Measurements from ENCODE around the gene EAF1. TPM values are rescaled to one million over a fixed set of nuclear protein-coding genes. Genes with fewer than 3 reads are reported as not detected.
"Not testable (repeated sequence)": the region's sequence is repeated elsewhere in the genome, so short reads cannot be mapped to it uniquely, and the experiment has no call there.

EAF1 gene
- polyA plus RNA-seq, 1 donor from 2014 or later = 5.4 TPM

DNA sequence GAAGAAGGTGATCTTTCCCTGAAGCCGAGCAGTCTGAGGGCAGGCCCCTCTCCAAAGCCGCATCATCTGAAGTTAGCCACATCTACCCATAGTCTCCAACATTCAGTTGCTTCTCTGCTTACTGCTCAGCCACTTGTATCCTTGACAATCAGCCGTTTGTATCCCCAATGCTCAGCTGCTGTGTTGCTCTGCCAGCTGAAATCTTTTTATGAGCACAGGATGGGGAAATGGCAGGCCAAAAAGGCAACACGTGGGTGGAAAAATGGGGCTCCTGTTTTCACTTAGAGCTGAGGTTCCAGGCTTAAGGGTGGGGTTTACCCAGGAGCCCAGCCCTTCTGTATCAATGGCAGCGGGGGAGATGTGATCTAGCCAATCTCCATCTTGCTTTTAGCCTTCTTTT lies 36.4 kb upstream of the EAF1 start:
- H3K27ac Mint-ChIP-seq = peak overlapping the region in 1 of 3 donors; percentile 31
- H3K27me3 Mint-ChIP-seq = no peaks in the 10 kb centered on the region
- peaks cover 0 to 4% (median 2%) of the 10 kb centered on the region in 3 donors for H3K9me3 Mint-ChIP-seq
- H3K4me1 Mint-ChIP-seq = peaks cover 33 to 43% (median 33%) of the 10 kb centered on the region in 3 donors
- H3K36me3 Mint-ChIP-seq = peaks cover 3% of the 10 kb centered on the region
- peak overlapping the region in 1 of 4 donors; percentile 43 for H3K4me3 Mint-ChIP-seq

DNA sequence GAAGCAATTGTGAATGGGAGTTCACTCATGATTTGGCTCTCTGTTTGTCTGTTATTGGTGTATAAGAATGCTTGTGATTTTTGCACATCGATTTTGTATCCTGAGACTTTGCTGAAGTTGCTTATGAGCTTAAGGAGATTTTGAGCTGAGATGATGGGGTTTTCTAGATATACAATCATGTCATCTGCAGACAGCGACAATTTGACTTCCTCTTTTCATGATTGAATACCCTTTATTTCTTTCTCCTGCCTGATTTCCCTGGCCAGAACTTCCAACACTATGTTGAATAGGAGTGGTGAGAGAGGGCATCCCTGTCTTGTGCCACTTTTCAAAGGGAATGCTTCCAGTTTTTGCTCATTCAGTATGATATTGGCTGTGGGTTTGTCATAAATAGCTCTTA lies 34.1 kb upstream of the EAF1 start:
- H3K4me1 Mint-ChIP-seq = peaks cover 18 to 22% (median 20%) of the 10 kb centered on the region in 3 donors
- H3K9me3 Mint-ChIP-seq, H3K36me3 Mint-ChIP-seq, H3K27me3 Mint-ChIP-seq: not testable (repeated sequence)
- H3K4me3 Mint-ChIP-seq = peak overlapping the region in 1 of 4 donors; percentile 28
- peak overlapping the region in 1 of 3 donors; percentile 57 for H3K27ac Mint-ChIP-seq

DNA sequence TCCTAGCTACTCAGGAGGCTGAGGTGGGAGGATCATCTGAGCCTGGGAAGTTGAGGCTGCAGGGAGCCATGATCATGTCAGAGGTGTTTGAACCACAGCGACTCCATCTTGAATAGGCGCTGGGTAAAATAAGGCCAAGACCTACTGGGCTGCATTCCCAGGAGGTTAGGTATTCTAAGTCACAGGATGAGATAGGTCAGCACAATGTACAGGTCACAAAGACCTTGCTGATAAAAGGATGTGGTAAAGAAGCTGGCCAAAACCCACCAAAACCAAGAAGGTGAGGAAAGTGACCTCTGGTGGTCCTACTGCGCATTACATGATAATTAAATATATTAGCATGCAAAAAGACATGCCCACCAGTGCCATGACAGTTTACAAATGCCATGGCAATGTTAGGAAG lies 28.7 kb upstream of the EAF1 start:
- H3K9me3 Mint-ChIP-seq, H3K27me3 Mint-ChIP-seq, H3K36me3 Mint-ChIP-seq, H3K4me3 Mint-ChIP-seq: not testable (repeated sequence)
- H3K4me1 Mint-ChIP-seq = peaks cover 17 to 19% (median 17%) of the 10 kb centered on the region in 3 donors
- H3K27ac Mint-ChIP-seq = peak overlapping the region in 1 of 3 donors; percentile 13

DNA sequence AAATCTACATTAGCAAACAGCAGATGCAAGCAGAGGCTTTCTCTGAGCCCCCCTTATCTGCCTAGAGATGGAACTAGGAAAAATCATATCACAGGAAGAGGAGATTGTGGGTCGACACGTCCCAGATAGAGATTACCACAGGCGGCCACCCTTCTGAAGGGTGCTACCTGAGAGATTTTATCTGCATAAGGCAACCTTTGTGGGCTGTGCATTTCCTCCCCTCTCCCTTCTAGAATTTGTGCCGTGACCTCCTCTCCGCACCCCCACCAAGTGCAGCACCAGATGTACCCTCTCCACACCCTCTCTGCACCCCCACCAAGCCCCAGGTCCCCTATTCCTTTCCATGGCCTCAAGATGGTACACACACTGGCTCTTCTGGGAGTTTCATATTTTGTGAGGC lies 27.4 kb upstream of the EAF1 start:
- peaks cover 18 to 21% (median 19%) of the 10 kb centered on the region in 3 donors for H3K4me1 Mint-ChIP-seq
- peak overlapping the region in 1 of 4 donors; percentile 43 for H3K4me3 Mint-ChIP-seq
- no peaks in the 10 kb centered on the region for H3K9me3 Mint-ChIP-seq
- peak overlapping the region in 1 of 3 donors; percentile 31 for H3K27ac Mint-ChIP-seq
- H3K27me3 Mint-ChIP-seq = no peaks in the 10 kb centered on the region
- H3K36me3 Mint-ChIP-seq = peaks cover 5% of the 10 kb centered on the region

DNA sequence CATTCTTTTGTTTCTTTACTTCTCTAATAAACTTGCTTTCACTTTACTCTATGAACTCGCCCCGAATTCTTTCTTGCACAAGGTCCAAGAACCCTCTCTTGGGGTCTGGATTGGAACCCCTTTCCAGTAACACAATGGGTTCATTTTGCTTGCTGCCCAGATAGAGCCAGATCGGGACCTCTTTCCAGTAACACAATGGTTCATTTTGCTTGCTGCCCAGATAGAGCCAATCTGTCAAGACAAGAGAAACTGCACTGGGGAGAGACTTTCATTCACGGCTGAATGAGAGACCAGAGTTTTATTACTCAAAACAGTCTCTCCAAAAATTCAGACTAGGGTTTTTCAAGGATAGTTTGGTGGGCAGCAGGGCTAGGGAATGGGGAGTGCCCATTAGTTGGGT lies 25.5 kb upstream of the EAF1 start:
- no peaks in the 10 kb centered on the region for H3K9me3 Mint-ChIP-seq
- no peak overlapping the region for H3K27ac Mint-ChIP-seq
- H3K4me3 Mint-ChIP-seq = peak overlapping the region in 3 of 4 donors; percentile 45 to 85 (median 79)
- H3K27me3 Mint-ChIP-seq = no peaks in the 10 kb centered on the region
- no peaks in the 10 kb centered on the region for H3K36me3 Mint-ChIP-seq
- H3K4me1 Mint-ChIP-seq = peaks cover 19 to 27% (median 26%) of the 10 kb centered on the region in 3 donors

DNA sequence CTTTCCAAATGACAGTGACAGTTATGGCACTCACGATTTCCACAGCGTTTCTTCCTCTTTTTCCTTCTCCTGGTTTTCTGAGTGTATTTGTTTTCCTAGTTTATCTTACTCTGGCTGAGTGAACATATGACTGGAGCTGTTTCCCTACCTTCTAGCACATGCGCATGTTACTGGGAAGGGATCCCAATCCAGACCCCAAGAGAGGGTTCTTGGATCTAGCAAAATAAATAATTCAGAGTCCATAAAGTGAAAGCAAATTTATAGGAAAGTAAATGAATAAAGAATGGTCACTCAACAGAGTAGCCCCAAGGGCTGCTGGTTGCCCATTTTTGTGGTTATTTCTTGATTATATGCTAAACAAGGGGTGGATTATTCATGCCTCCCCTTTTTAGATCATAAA lies 23.9 kb upstream of the EAF1 start:
- peaks cover 19 to 26% (median 23%) of the 10 kb centered on the region in 3 donors for H3K4me1 Mint-ChIP-seq
- H3K27ac Mint-ChIP-seq = peak overlapping the region in 1 of 3 donors; percentile 82
- H3K4me3 Mint-ChIP-seq = peak overlapping the region in 1 of 4 donors; percentile 72
- H3K36me3 Mint-ChIP-seq = no peaks in the 10 kb centered on the region
- no peaks in the 10 kb centered on the region for H3K27me3 Mint-ChIP-seq
- no peaks in the 10 kb centered on the region for H3K9me3 Mint-ChIP-seq

DNA sequence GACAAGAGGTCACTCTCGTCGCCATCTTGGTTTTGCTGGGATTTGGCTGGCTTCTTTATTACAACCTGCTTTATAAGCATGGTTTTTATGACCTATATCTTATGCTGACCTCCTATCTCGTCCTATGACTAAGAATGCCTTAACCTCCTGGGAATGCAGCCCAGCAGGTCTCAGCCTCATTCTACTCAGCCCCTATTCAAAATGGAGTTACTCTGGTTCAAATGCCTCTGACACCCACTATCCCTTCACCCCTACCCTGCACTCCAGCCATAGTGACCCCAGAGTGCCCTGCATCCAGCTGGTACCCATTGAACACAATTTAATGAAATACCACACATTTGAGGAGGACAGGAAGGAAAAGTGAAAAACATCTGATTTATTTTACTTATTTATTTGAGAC lies 23.4 kb upstream of the EAF1 start:
- no peak overlapping the region for H3K27ac Mint-ChIP-seq
- peaks cover 14 to 26% (median 23%) of the 10 kb centered on the region in 3 donors for H3K4me1 Mint-ChIP-seq
- H3K27me3 Mint-ChIP-seq = no peaks in the 10 kb centered on the region
- no peaks in the 10 kb centered on the region for H3K36me3 Mint-ChIP-seq
- peak overlapping the region in 1 of 4 donors; percentile 5 for H3K4me3 Mint-ChIP-seq
- no peaks in the 10 kb centered on the region for H3K9me3 Mint-ChIP-seq

DNA sequence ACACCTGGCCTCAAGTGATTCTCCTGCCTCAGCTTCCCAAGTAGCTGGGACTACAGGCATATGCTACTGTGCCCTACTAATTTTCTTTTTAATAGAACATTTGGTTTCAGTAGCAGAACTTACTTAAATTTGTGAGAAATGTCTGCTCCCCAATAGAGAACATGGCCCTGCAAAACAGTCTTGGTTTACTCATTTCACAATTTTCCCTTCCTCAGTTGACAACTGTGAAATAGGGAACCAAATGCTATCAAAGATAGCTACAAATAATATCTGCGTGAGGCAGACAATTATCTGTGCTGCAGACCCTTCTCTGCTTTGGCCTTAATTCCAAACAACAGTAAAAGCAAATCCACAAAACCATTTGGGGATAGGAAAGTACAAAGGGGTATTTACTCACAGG lies 22.6 kb upstream of the EAF1 start:
- Mint-ChIP-seq H3K27me3 (no peaks in the 10 kb centered on the region), H3K27ac (peak overlapping the region in 1 of 3 donors; percentile 10), H3K9me3 (no peaks in the 10 kb centered on the region), H3K4me1 (peaks cover 12 to 26% (median 23%) of the 10 kb centered on the region in 3 donors), H3K4me3 (peak overlapping the region in 1 of 4 donors; percentile 83), H3K36me3 (no peaks in the 10 kb centered on the region)

DNA sequence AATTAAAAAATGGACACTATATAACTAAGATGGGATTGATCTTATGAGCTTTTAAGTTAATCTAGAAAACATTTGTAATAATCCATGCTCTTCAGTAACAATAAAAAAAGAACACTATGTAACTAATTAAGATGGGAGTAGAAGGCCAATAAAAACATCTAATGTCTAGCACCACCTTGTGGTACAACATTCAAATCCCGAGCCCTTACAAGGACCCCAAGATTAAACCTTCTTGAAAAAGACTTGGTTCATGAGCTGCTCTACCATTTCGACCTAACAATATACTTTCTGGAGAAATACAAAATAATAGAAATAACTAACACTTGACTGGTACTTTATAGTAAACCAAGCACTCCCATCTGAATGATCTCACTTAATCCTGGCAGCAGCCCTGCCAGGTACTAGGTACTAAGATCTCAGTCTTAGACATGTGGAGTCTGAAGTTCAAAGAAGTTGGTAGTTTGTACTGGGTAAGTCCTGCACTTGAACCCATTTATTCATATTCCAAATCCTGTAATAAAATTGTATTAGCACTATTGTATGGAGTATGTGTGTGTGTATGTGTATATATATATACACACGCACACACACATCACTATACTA lies 21.8 kb upstream of the EAF1 start:
- Mint-ChIP-seq H3K4me3 (peak overlapping the region in 2 of 4 donors; percentile 10 to 83), H3K9me3 (no peaks in the 10 kb centered on the region), H3K36me3 (no peaks in the 10 kb centered on the region), H3K27me3 (no peaks in the 10 kb centered on the region), H3K27ac (no peak overlapping the region), H3K4me1 (peaks cover 9 to 21% (median 21%) of the 10 kb centered on the region in 3 donors)

DNA sequence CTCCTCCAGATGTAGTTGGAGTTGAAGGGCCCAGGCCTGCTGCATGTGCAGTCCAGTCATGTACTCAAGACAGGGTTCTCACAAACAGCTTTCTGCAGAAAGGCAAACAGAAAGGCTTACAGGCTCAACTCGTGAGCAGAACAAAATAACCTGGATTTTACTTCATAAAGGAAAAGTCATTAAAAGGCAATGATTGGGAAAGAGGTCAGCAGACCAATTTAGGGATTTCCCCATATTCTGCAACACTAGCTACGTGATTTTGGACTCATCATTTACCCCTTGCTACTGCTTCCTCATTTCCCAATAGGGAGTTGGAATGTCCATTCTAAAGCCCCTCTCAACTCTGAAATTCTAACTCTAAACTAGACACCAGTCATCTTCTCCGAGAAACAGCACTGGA lies 18.2 kb upstream of the EAF1 start:
- Mint-ChIP-seq H3K4me3 (no peak overlapping the region), H3K27me3 (no peaks in the 10 kb centered on the region), H3K36me3 (no peaks in the 10 kb centered on the region), H3K4me1 (peaks cover 0 to 9% (median 8%) of the 10 kb centered on the region in 3 donors), H3K9me3 (no peaks in the 10 kb centered on the region), H3K27ac (no peak overlapping the region)

DNA sequence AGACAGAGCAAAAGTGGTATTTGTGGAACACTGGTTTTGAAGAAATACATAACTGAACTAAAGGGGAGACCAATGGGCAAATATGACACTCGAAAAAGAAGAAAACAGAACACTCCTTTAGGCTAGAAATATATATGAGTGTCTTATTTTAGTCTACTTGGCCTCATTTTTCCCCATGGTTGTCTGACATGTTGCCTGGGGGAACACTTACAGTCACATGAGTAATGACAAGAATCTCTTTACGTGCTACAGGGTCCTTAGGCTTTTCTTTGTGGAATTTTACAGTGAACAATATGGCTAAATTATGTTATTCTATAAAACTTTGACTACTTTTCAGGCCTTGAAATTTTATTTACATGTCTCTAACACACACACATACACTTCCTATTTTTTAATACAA lies 17.6 kb upstream of the EAF1 start:
- no peak overlapping the region for H3K4me3 Mint-ChIP-seq
- no peaks in the 10 kb centered on the region for H3K27me3 Mint-ChIP-seq
- H3K9me3 Mint-ChIP-seq = no peaks in the 10 kb centered on the region
- no peaks in the 10 kb centered on the region for H3K36me3 Mint-ChIP-seq
- peaks cover 0 to 8% (median 7%) of the 10 kb centered on the region in 3 donors for H3K4me1 Mint-ChIP-seq
- H3K27ac Mint-ChIP-seq = no peak overlapping the region

DNA sequence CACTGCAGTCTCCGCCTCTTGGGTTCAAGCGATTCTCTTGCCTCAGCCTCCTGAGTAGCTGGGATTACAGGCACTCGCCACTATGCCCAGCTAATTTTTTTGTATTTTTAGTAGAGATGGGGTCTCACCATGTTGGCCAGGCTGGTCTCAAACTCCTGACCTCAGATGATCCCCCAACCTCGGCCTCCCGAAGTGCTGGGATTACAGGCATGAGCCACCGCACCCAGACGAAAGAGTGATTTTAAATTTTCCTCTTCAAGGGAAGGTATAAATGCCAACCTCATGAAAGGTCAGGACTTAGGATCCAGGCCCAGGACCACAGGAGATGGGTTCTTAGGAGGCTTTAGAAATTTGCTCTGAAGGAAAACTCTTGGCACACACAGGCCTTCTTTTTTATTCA lies 16.4 kb upstream of the EAF1 start:
- not testable (repeated sequence) for H3K4me3 Mint-ChIP-seq, H3K9me3 Mint-ChIP-seq, H3K36me3 Mint-ChIP-seq, H3K27ac Mint-ChIP-seq, H3K27me3 Mint-ChIP-seq, H3K4me1 Mint-ChIP-seq

DNA sequence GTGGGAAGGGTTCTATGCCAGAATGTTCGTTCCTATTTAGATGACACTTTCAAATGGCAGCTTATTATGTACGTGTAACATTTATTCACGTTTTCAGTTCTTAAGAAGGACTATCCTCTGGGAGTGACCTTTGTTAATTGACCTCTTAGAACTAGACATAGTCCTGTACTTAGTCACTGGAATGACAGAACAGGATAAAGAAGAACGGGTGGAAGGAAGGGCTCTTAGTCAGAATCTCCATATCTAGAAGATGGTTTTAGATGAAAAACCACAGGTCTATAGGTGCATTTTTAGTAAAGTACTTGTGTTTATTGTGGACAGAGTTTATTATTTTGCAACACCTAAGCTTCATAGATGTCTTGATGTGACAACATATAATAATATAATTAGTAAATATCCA lies 6.5 kb upstream of the EAF1 start:
- Mint-ChIP-seq H3K4me1 (peaks cover 12 to 13% (median 12%) of the 10 kb centered on the region in 3 donors), H3K4me3 (peak overlapping the region in 1 of 4 donors; percentile 44), H3K36me3 (peaks cover 7% of the 10 kb centered on the region), H3K27me3 (no peaks in the 10 kb centered on the region), H3K9me3 (no peaks in the 10 kb centered on the region), H3K27ac (no peak overlapping the region)

DNA sequence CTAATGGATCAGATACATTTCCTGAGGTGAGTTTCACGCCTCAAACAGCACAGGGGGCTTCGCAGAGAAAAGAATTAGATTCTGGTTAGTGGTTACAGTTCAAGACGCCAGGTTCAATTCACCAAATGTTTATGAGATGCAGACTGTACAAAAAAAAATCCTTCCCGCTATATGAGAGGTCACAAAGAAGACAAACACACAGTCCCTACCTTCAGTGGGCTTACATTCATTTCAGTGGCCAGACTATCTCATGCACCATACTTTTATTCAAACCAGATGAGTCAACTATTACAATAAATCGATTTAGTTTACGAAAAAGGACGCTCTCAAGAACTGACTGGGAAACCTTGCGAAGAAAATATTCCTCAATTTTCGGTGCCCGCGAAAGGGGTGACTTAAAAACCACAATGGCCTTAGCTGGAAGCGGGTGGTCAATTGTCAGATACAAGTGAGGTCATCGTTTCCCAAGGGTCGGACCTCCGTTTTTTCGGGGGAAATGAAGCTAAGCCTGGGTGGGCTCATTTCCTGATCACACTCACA lies 749 bp upstream of the EAF1 start:
- peaks cover 5% of the 10 kb centered on the region for H3K36me3 Mint-ChIP-seq

DNA sequence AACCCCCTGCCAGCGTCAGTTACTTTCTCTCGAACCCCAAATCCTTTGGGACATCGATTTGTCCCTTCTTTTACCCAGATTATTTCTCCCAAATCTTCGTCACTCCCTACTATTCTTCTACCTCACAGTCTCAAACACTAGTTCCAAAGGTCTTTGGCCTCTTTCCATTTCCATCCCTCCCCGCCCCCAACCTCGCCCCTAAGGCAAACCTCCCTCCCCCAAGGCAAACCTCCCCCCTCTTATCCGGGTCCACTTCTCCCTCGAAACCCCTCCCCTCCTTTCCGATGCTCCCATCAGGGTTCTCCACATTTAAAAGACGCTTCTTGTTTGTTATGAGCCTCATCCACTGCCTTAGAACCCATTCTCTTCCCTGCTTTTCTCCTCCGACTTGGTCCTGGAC lies 583 bp downstream of the EAF1 start:
- peak overlapping the region; percentile 95 to 99 (median 98) for H3K4me3 Mint-ChIP-seq
- no peaks in the 10 kb centered on the region for H3K9me3 Mint-ChIP-seq
- H3K4me1 Mint-ChIP-seq = peaks cover 29 to 42% (median 36%) of the 10 kb centered on the region in 3 donors
- H3K27ac Mint-ChIP-seq = peak overlapping the region; percentile 96 to 97 (median 97)
- peaks cover 2% of the 10 kb centered on the region for H3K36me3 Mint-ChIP-seq
- no peaks in the 10 kb centered on the region for H3K27me3 Mint-ChIP-seq

More for the DNA sequence above, 749 bp upstream of the EAF1 start:
- peak overlapping the region; percentile 96 to 97 (median 97) for H3K27ac Mint-ChIP-seq
- H3K9me3 Mint-ChIP-seq = no peaks in the 10 kb centered on the region
- H3K27me3 Mint-ChIP-seq = no peaks in the 10 kb centered on the region
- peaks cover 29 to 42% (median 36%) of the 10 kb centered on the region in 3 donors for H3K4me1 Mint-ChIP-seq
- peak overlapping the region; percentile 95 to 99 (median 98) for H3K4me3 Mint-ChIP-seq

DNA sequence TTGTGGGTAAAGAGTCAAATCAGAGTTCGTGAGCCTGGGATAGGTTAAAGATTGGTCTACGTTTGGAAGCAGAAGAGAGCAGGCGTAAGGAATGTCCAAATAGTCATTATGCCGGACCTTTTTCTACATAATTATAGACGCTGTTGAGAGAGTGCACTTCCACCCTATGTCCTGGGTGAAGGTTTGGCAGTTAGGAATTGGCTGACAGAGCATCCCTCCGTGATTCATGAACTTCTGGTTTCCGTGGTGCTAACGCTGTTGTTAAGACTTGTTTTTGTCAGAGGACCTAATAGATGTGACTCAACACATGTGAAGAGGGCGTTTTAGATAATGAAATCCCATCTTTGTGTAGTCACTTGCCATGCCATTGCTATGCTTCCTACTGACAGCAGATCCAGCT lies 1.1 kb downstream of the EAF1 start:
- Mint-ChIP-seq H3K36me3 (peaks cover 2% of the 10 kb centered on the region), H3K27ac (peak overlapping the region; percentile 82 to 97 (median 96)), H3K4me1 (peaks cover 29 to 42% (median 36%) of the 10 kb centered on the region in 3 donors), H3K4me3 (peak overlapping the region; percentile 95 to 99 (median 98)), H3K9me3 (no peaks in the 10 kb centered on the region), H3K27me3 (no peaks in the 10 kb centered on the region)

All from IgD-negative memory B cell (primary cell).